Upper lobe of left lung (tissue), 6 donors: ENCODE results near the gene UBE2G1. TPM values are rescaled to one million over a fixed set of nuclear protein-coding genes. Genes with fewer than 3 reads are reported as not detected.
A peak's percentile ranks its signal among the peaks of the same experiment; 100 is the strongest.

ENCODE experiments used
- ATAC-seq, 2 donors: fragments of 200-7000 bp; cut with Tn5 transposase; one replicate each; pipeline ENCODE4 v1.9.1; 2022; ENCODE audit warnings: mild to moderate bottlenecking in 2 of 2, moderate library complexity in 2 of 2; ENCODE audit not compliant: low FRiP score in 2 of 2
- DNase-seq, 2 donors: peaks; one replicate each; pipeline ENCODE4 v3.0.0-alpha.2; 2019 to 2020
- H3K27ac ChIP-seq, 4 donors: fragments of 200-600 bp; sonication (generic); one replicate each; pipeline ENCODE4 v1.5.1; 2016 to 2019
- H3K27me3 ChIP-seq, 4 donors: fragments of 200-600 bp; sonication (generic); one replicate each; pipeline ENCODE4 v1.5.1; 2017 to 2019
- H3K36me3 ChIP-seq, 4 donors: fragments of 200-600 bp; sonication (generic); one replicate each; pipeline ENCODE4 v1.5.1; 2016 to 2019
- H3K4me1 ChIP-seq, 4 donors: fragments of 200-600 bp; sonication (generic); one replicate each; pipeline ENCODE4 v1.5.1; 2018 to 2019
- H3K4me3 ChIP-seq, 4 donors: fragments of 200-600 bp; sonication (generic); one replicate each; pipeline ENCODE4 v1.5.1; 2017 to 2019; ENCODE audit warnings: mild to moderate bottlenecking in 2 of 4, moderate library complexity in 1 of 4
- H3K9me3 ChIP-seq, 4 donors: fragments of 200-600 bp; sonication (generic); one replicate each; pipeline ENCODE4 v1.5.1; 2018 to 2019
- CTCF ChIP-seq, 6 experiments: fragments of 450-650 bp in 4 of 6; fragments of 200-600 bp in 2 of 6; sonication (generic) in 2 of 6; IDR thresholded peaks; one replicate each; pipeline ENCODE4 v1.5.1; 2016 to 2019; ENCODE audit warnings: antibody characterized with exemption in 6 of 6
- EP300 ChIP-seq, 4 donors: sonication (generic); formaldehyde crosslinking; IDR thresholded peaks; one replicate each; pipeline ENCODE4 v1.5.1; 2017; ENCODE audit warnings: antibody characterized with exemption in 4 of 4, control low read depth in 2 of 4
- POLR2A ChIP-seq, 4 donors: fragments of 450-650 bp; IDR thresholded peaks; one replicate each; pipeline ENCODE4 v1.5.1; 2016 to 2017; ENCODE audit warnings: antibody characterized with exemption in 4 of 4, mild to moderate bottlenecking in 2 of 4
- POLR2AphosphoS5 ChIP-seq, 2 donors: sonication (generic); formaldehyde crosslinking; IDR thresholded peaks; one replicate each; pipeline ENCODE4 v1.5.1; 2017; ENCODE audit warnings: antibody characterized with exemption in 2 of 2
- WGBS, 2 donors: methylation state at CpG; one replicate each; pipeline ENCODE4 v1.1.5; 2017 to 2018; 5-methylcytosine and 5-hydroxymethylcytosine counted together
- total RNA-seq, 6 donors: library from RNA; depleted of rRNA in 4 of 6; stranded (reverse); fragments of >200 nt in 4 of 6; gene quantifications; one replicate each; pipeline versions ENCODE4 v1.1.0 to v1.2.1, GENCODE V29; 2016 to 2021
- donor health status: DM: no; HTN: no; CAD: no; lungs with moderate emphysema.
- donor health status: DM: no; HTN: yes; CAD: no; lungs with severe emphysema.

UBE2G1 gene
- total RNA-seq, 6 donors from 2014 or later, result 24.5 to 45.8 (median 35.8) TPM

DNA sequence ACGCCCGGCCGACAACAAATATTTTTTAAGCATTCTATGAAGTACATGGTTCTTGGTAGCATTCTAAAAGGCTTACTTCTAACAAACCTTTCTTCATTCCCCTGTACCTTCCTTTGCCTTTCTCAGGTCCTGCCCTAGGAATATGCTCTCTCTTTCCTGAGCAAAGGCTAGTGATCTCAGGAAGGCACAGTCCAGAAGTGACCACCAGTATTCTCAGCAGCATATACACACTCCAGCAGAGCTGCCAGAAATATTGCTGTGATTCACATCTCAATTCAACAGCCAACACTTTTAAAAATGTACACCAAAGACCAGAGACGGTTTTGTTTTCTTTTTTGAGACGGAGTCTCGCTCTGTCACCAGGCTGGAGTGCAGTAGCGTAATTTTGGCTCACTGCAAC lies 61.3 kb downstream of the UBE2G1 start:
- no peaks in the 10 kb centered on the region for H3K27me3 ChIP-seq
- no peak for DNase-seq
- no peak overlapping the region for H3K27ac ChIP-seq
- peaks cover 10 to 27% (median 15%) of the 10 kb centered on the region in 4 donors for H3K4me1 ChIP-seq
- ATAC-seq, result no peak
- H3K36me3 ChIP-seq, result peaks cover 0 to 28% (median 6%) of the 10 kb centered on the region in 4 donors
- 95 to 98% methylated on average over 7 of the region's 7 CpGs for WGBS, 2 donors
- H3K4me3 ChIP-seq, result no peak overlapping the region
- no peaks in the 10 kb centered on the region for H3K9me3 ChIP-seq
- no peak for TF ChIP-seq EP300 (IDR thresholded peaks at IDR 0.05)

DNA sequence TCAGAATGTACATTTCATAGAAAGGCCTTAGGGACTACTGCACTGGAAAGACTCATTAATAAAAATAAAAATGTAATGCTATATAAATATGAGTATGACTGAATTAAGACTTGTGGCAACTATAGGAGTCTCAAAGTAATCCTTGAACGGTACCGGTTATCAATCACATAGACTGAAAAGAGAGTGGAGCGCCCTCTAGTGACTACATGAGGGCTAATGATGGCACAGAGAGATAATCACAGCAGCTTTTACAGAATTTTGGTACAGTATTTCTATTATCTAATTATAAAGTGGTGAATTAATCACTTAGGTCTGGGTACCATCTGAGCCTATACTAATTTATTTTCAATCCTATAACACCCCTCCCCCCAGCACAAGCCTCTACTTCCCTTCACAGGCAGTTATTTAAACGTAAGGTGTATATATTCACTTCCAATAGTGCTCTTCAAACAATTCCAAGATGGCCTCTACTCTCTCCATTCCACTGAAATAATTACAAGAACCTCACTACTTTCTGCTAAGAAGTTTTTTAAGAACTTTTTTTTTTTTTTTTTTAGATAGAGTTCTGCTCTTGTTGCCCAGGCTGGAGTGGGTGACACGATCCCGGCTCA lies 62.0 kb downstream of the UBE2G1 start:
- peak in 5 of 6 experiments; percentile 38 to 69 (median 52) for TF ChIP-seq CTCF (IDR thresholded peaks at IDR 0.05)
- no peak for TF ChIP-seq EP300 (IDR thresholded peaks at IDR 0.05)
- TF ChIP-seq POLR2AphosphoS5 (IDR thresholded peaks at IDR 0.05), result no peak
- TF ChIP-seq POLR2A (IDR thresholded peaks at IDR 0.05), result no peak
- peaks cover 3 to 20% (median 8%) of the 10 kb centered on the region in 4 donors for H3K4me1 ChIP-seq
- peak; percentile 79 to 81 for ATAC-seq
- DNase-seq, result no peak
- H3K36me3 ChIP-seq, result peaks cover 0 to 28% (median 6%) of the 10 kb centered on the region in 4 donors
- no peaks in the 10 kb centered on the region for H3K9me3 ChIP-seq
- no peaks in the 10 kb centered on the region for H3K27me3 ChIP-seq
- 46 to 50% methylated on average over 6 of the region's 6 CpGs for WGBS, 2 donors
- H3K27ac ChIP-seq, result no peak overlapping the region
- H3K4me3 ChIP-seq, result no peak overlapping the region

DNA sequence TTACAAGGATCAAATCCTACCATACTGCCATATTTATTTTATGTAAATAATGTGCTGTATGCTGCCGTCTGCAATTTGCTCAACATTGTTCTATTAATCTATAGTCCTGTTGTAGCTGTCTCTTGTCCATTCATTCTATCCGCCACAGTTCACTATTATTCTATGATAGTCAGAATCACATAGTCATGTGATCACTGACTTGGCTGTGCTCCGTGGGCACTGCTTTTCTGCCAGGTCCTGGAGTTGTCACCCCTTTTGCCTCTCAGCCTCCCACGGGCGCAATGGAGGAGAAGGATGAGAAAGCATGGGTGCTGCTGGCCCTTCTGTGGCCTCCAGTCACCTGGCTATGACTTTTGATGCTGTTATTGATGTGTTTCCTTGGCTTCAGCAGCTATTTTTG lies 65.4 kb downstream of the UBE2G1 start:
- H3K4me1 ChIP-seq, result peaks cover 0 to 6% (median 3%) of the 10 kb centered on the region in 4 donors
- no peak overlapping the region for H3K27ac ChIP-seq
- H3K4me3 ChIP-seq, result no peak overlapping the region
- TF ChIP-seq EP300 (IDR thresholded peaks at IDR 0.05) (no peak), CTCF (IDR thresholded peaks at IDR 0.05) (no peak), POLR2A (IDR thresholded peaks at IDR 0.05) (no peak), POLR2AphosphoS5 (IDR thresholded peaks at IDR 0.05) (no peak)
- WGBS, 2 donors, result 88 to 92% methylated on average over 5 of the region's 5 CpGs
- DNase-seq, result no peak
- no peak for ATAC-seq
- no peaks in the 10 kb centered on the region for H3K9me3 ChIP-seq
- H3K36me3 ChIP-seq, result peaks cover 0 to 21% (median 3%) of the 10 kb centered on the region in 4 donors
- no peaks in the 10 kb centered on the region for H3K27me3 ChIP-seq

DNA sequence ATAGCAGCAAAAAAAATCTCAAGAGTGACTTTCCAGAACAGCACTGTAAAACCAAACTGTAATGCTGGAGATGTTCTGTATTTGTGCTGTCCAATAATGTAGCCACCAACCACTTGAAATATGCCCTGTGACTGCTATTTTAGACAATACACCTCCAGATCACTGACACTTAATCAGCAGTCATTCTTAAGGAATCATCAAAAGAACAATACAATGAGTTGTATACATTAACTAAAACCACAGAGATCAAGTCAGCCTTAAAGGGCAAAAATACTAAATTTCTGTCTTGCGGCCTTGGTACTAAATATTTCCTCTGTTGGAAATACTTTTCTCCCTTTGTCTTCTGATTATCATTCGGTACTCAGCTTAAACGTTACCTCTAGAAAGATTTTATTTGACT lies 69.1 kb downstream of the UBE2G1 start:
- no peak overlapping the region for H3K27ac ChIP-seq
- no peak overlapping the region for H3K4me3 ChIP-seq
- no peaks in the 10 kb centered on the region for H3K27me3 ChIP-seq
- TF ChIP-seq EP300 (IDR thresholded peaks at IDR 0.05), result no peak
- no peak for TF ChIP-seq CTCF (IDR thresholded peaks at IDR 0.05)
- TF ChIP-seq POLR2AphosphoS5 (IDR thresholded peaks at IDR 0.05), result no peak
- no peak for TF ChIP-seq POLR2A (IDR thresholded peaks at IDR 0.05)
- 79 to 86% methylated on average over 3 of the region's 3 CpGs for WGBS, 2 donors
- no peaks in the 10 kb centered on the region for H3K9me3 ChIP-seq
- no peak for DNase-seq
- H3K36me3 ChIP-seq, result peaks cover 0 to 26% (median 3%) of the 10 kb centered on the region in 4 donors
- H3K4me1 ChIP-seq, result no peaks in the 10 kb centered on the region
- no peak for ATAC-seq

DNA sequence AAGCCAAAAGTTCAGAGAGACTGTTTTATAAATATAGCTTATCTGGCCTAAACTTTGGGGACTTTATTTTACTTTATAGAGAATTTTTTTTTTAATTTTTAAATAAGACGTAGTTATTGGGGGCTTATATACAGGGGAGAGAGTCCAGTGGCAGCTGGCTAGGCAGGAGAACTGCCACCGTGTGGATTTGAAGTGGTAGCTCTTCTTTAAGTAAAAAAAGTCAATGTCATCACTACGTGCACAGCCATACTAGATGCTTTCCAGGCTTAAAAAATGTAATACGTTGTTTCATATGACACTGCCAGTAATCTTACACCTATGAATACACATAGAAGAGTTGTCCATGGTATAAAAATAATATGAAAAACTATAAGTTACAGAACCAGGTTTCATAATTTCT lies 70.8 kb downstream of the UBE2G1 start:
- ATAC-seq, result no peak
- H3K9me3 ChIP-seq, result no peaks in the 10 kb centered on the region
- 69% methylated on average over 4 of the region's 4 CpGs for WGBS, 2 donors

More for the DNA sequence above, 70.8 kb downstream of the UBE2G1 start:
- H3K36me3 ChIP-seq, result peaks cover 0 to 20% (median 0%) of the 10 kb centered on the region in 4 donors
- H3K27me3 ChIP-seq, result no peaks in the 10 kb centered on the region
- no peak overlapping the region for H3K4me3 ChIP-seq
- no peak overlapping the region for H3K27ac ChIP-seq
- H3K4me1 ChIP-seq, result no peaks in the 10 kb centered on the region
- no peak for DNase-seq
- TF ChIP-seq POLR2AphosphoS5 (IDR thresholded peaks at IDR 0.05) (no peak), CTCF (IDR thresholded peaks at IDR 0.05) (no peak)
